AG09319 (cell line): ENCODE data around the gene DPYSL4.

Source experiments
- DNase-seq: peaks from one replicate; pipeline ENCODE4 v3.0.0-alpha.2; 2010; ENCODE audit warnings: low read depth; ENCODE audit errors: extremely low read depth
- CTCF ChIP-seq: IDR thresholded peaks from 2 replicates; pipeline ENCODE4 v1.5.1; 2011; ENCODE audit warnings: low read depth, mild to moderate bottlenecking, inconsistent platforms, low read length, moderate library complexity

The DPYSL4 gene

DNA sequence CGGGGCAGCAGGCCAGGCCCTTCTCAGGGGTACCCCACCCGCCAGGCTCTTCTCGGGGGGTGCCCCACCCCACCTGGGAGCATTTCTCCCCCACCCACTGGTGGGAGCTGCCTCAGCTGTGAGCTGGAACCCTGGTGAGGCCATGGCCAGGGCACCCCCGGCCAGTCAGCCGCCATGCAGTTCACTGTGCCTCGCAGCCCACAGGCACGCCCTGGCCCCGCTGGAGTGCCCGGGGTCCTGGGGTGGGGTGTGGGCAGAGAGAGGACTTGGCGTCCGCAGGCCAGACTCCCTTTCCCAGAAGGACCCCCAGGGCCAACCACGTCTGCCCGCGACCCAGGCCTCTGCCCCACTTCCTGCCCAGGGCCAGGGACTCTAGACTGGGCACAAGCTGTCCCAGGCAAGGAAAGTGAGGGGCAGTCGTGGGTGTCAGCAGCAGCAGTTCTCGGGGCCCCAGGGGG, 13.1 kb downstream of the DPYSL4 start:
- no peak for TF ChIP-seq CTCF
- DNase-seq, result no peak

DNA sequence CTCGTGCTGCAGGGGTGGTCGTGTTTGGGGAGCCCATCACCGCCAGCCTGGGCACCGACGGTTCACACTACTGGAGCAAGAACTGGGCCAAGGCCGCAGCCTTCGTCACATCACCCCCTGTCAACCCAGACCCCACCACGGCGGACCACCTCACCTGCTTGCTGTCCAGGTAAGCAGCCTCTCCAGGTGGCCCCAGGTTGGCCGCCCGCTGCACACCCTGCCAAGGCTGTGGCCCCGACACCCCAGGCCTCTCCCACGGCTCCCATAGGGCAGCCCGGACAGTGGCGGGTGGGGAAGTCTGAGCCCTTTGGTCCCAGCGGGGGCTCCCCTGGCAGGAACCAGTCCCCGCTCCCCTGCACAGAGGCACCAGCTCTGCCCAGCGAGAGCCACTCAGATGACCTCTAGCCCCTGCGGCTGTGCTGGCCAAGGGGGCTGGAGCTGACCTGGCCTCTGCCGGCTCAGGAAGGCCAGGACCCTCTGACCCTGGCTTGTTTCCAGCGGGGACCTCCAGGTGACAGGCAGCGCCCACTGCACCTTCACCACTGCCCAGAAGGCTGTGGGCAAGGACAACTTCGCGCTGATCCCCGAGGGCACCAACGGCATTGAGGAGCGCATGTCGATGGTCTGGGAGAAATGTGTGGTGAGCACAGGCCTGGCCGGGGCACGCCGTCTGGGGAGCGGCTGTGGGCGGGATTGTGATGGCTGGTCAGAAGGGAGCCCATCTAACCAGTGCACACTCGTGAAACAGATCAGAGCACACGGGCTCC, 13.8 kb downstream of the DPYSL4 start:
- DNase-seq, result no peak
- no peak for TF ChIP-seq CTCF

GRCh38 chr10:132201111-132201969, 14.6 kb downstream of the DPYSL4 start:
- DNase-seq, result no peak
- no peak for TF ChIP-seq CTCF

- TF ChIP-seq CTCF, result no peak
- no peak for DNase-seq
Measured at GRCh38 chr10:132202070-132202970, 15.6 kb downstream of the DPYSL4 start.

DNA sequence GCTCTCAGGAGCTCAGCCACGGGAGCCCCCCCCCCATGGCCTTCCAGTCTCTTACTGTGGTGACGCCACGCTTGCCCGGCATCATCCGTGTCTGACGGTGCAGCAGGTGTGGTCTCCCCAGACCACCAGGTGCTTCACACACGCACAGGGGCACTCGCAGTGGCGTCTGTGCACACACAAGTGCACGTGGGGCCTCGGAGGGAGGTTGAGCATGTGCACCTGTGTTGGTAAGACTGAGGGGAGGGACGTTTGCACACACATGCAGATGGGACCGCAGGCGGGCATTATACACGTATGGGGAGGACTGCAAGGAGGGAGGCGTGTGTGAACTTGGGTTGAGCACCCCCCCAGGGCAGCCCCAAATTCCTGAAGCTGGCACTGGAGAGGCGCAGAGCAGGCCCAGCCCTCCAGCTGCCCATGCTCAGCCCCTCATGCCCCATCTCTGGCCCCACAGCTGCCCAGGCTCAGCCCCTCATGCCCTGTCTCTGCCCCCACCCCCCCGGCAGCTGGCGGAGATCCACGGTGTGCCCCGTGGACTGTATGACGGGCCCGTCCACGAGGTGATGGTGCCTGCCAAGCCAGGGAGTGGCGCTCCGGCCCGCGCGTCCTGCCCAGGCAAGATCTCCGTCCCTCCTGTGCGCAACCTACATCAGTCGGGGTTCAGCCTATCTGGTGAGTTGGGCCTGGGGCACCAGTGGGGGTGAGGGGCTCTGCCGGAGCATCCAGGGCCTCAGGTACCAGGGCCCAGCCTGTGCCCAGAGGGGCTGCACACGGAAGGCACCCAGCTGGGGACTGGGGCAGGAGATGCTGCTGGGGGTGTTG, 16.7 kb downstream of the DPYSL4 start:
- no peak for DNase-seq
- TF ChIP-seq CTCF, result no peak

DNA sequence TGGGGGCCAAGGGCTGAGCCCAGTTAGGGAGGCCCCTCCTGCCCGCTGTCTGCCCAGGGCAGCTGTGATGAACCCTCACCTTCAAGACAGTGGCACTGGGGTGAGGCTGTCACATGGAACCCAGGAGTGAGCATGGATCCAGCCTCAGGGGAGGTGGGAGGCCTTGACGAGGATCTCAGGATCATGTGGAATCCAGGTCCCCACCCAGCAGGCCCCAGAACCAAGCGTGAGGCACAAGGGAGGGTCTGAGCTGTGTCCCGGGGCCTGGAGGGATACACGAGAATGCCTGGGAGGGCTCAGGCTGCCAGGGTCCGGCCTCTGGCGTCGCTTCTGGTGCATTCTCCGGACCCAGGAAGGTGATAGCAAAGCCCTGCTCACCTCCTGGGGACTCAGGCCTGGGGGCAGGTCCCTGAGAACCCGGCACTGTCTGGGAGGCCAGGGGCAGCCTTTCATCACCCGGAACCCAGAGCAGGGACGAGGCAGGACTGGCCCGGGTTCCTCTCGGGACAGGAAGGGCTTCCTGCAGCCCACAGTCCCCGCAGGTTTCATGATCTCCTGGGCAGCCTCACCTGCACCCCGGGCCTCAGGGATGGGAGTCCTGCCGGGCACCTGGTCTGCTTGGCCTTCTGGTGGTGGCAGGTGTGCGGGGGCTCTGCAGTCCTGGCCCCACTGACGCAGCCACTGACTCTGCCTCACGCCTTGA, 17.5 kb downstream of the DPYSL4 start:
- TF ChIP-seq CTCF, result no peak
- DNase-seq, result no peak
